Regular cardiac myocyte (primary cell): ENCODE measurements around the gene UROC1. TPM values are rescaled to one million over a fixed set of nuclear protein-coding genes. Genes with fewer than 3 reads are reported as not detected.

Experiments
- total RNA-seq: library from RNA; depleted of rRNA; stranded (reverse); fragments of >200 nt; gene quantifications from 2 replicates; pipeline ENCODE4 v1.2.3, GENCODE V29; 2014

Gene UROC1
- not detected in 2 replicates for total RNA-seq

GRCh38 chr3:126517291-126517951 is at the start of gene UROC1:
UROC1 (minus strand) TSS chr3:126517773; CDS start chr3:126517719, 54 bp downstream.

GRCh38 chr3:126558336-126559071 is 40.9 kb upstream of the UROC1 start, which contains the start of gene C3orf22:
C3orf22 (minus strand) TSS chr3:126558932; CDS start chr3:126553390, 5,542 bp downstream.

DNA sequence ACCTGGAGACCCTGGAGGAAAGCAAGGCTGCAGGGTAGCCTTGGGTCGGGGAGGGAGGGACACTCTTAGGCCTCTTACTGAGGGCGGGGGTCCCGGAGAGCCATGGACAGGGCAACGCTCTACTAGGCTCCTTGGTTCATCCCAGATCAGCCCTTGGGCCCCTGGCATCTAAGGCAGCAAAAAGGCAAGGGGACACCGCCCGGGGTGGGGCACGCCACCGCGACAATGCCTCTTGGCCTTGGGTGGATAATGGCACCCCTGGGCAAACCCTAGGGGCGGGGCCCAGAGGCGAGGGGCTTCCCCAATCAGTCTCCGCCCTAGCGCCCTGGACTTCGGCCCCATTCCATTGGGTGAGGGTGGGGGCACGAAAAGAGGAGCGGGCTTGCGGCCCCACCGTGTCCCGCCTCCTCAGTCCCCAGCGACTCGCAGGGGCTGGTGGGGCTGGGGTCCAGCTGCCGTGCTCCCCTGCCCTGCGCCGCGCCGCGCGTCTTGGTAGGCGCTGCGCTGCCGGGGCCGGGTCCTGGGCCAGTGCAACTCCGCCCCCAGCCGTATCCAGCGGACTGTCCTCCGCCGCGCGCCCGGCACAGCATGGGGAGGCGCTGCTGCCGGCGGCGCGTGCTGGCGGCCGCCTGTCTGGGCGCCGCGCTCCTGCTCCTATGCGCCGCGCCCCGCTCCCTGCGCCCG is 6.3 kb upstream of the UROC1 start, which contains the start of gene CHST13:
Gene CHST13 (plus strand): TSS at position 411 of the 684 bp plus-strand sequence. CDS start 178 bp downstream, at position 589.

DNA sequence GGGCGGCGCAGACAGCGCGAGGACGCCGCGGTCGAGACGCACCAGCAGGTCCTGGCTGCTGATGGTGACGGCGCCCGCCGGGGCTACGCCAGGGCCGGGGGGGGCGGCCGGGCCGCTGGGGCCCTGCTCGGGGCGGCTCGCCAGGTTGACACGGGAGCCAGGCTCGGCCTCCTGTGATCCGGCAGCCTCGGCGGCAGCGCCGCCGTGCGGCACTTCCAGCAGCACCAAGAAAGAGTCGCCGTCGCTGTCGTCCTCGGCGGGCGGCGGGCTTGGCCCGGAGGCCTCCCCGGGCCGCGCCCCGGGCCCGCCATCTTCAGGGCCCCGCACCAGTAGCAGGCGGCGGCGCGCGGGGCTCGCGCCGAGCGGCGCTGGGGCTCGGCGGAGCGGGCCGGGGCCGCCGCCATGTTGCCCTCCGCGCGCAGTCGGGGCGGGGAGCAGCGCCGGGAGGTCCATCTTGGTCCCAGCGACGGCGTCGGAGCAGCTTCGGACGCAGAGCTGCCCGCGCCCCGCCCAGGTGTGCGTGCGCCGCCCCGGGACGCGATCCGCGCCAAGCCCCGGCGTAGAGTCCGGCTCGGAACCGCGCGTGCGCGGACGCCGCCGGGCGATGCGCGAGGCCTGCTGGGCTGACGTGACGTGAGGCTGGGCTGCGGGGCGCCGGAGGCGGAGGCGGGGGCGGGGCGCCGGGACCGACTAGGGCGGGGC is 42.0 kb downstream of the UROC1 start, which contains the start of gene ZXDC:
Gene ZXDC (minus strand): TSS at position 479 of the 702 bp plus-strand sequence. CDS start 26 bp downstream, at position 453.

Other genes with a start within 250 kb of the UROC1 start
- gene KLF15, start 160.4 kb downstream of the UROC1 start, total RNA-seq = 0.38 and 1.7 TPM in 2 replicates
- not detected in 2 replicates for gene CFAP100, start 122.9 kb downstream of the UROC1 start, total RNA-seq
- 15.3 and 16.6 TPM in 2 replicates for gene ZXDC, start 41.9 kb downstream of the UROC1 start, total RNA-seq
- not detected in 2 replicates for gene CHST13, start 6.4 kb upstream of the UROC1 start, total RNA-seq
- not detected in 2 replicates for gene C3orf22, start 41.2 kb upstream of the UROC1 start, total RNA-seq
- 5.0 and 9.0 TPM in 2 replicates for gene TXNRD3, start 137.4 kb upstream of the UROC1 start, total RNA-seq
- 6.5 and 12.3 TPM in 2 replicates for gene CHCHD6, start 186.5 kb upstream of the UROC1 start, total RNA-seq